HAP-1 (cell line): ENCODE measurements around the gene PRRT3.

Experiments used
- DNase-seq, 2 experiments: peaks; one replicate each; pipeline ENCODE4 v3.0.0-alpha.2; 2016 to 2020; ENCODE audit warnings: low spot score in 2 of 2
- H3K27me3 ChIP-seq: fragments of 250-450 bp; sonication (Bioruptor Pico); 2 replicates; pipeline ENCODE4 v1.5.1; 2020; ENCODE audit warnings: low read depth, mild to moderate bottlenecking, moderate library complexity
- H3K36me3 ChIP-seq: fragments of 250-450 bp; sonication (Bioruptor Pico); replicated peaks from 2 replicates; pipeline ENCODE4 v1.5.1; 2020; ENCODE audit warnings: mild to moderate bottlenecking
- H3K4me1 ChIP-seq: fragments of 250-450 bp; sonication (Bioruptor Pico); 2 replicates; pipeline ENCODE4 v1.5.1; 2020; ENCODE audit warnings: mild to moderate bottlenecking
- H3K4me3 ChIP-seq: fragments of 250-450 bp; sonication (Bioruptor Pico); 2 replicates; pipeline ENCODE4 v1.5.1; 2020; ENCODE audit warnings: mild to moderate bottlenecking, moderate library complexity
- H3K9me3 ChIP-seq: fragments of 250-450 bp; sonication (Bioruptor Pico); 2 replicates; pipeline ENCODE4 v1.5.1; 2020; ENCODE audit warnings: mild to moderate bottlenecking, moderate library complexity
- in situ Hi-C: fragments of 300-500 bp; cut with MboI; formaldehyde crosslinking; loops from 3 replicates; pipeline ENCODE4 v1.14.3; 2020; ENCODE audit warnings: low sequenced_read_pairs, inconsistent platforms, mixed read lengths

Gene PRRT3

DNA sequence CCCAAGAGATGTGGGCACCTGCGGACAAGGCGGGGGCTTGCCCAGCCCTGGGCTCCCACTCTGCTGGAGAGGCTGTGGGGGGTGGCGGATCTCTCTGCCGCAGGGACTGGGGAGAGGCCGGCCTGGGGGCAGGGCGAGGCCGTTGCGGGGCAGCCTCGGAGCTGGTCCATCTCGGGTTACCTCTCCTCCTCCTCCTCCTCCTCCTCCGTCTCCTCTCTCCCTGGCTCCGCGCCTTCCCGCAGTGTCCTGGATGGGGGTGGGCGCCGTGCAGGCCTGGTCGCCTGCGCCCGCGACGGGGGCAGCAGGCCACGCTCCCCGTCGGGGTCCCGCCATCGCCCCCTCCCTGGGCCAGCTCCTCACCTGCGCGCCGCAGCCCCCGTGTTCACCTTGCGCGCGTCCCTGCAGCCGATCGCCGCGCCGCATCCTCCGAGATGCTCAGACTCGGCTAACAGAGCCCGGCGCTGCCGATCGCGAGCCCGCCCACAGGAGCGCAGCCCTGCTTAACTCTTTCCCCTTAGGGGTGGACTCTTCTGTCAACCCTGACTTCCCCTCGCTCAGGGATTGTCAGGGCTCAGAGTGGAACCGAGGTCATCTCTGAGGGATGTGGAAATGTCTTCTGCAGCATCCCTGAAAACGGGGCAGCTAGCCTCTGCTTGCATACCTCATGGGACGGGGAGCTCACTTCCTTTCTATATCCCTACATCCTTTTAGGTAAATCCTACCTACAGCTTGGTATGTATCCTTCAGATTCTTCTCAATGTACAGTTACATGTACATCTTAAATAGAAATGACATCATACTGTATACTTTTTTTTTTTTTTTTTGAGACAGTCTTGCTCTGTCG, at the start of gene PRRT3:
Gene PRRT3, minus strand, starts transcription at position 447 of the 844 bp plus-strand sequence. CDS start 2,293 bp downstream, outside the sequence.
- no peaks in the 10 kb centered on the region for H3K27me3 ChIP-seq
- in situ Hi-C loops: no loop called here
- no peaks in the 10 kb centered on the region for H3K9me3 ChIP-seq
- peaks cover 11% of the 10 kb centered on the region for H3K4me1 ChIP-seq
- peak within 1 kb of the TSS; percentile 43 for H3K4me3 ChIP-seq
- no peaks in the 10 kb centered on the region for H3K36me3 ChIP-seq
- peak; percentile 46 to 73 for DNase-seq

DNA sequence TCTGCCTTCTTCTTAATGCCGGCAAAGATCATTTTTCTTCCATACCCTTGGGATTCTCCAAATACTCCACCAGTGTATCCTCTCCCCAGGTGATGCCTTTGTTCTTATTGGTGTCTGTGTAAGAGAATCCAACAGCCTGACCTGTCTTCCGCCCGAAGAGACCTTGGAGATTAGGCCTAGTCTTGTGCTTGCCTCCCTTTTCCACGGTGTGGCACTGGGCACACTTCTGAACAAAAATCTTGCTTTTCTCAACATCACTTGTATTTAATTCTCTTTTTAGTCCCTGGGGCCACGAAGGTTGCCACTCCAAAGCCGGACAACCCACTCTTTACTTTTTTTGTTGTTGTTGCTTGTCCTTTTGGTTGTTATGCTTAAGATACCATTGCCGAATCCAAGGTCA, 48.5 kb upstream of the PRRT3 start:
- Histone ChIP-seq H3K9me3 (no peaks in the 10 kb centered on the region), H3K4me1 (no peaks in the 10 kb centered on the region), H3K4me3 (no peak overlapping the region), H3K36me3 (peaks cover 46% of the 10 kb centered on the region), H3K27me3 (no peaks in the 10 kb centered on the region)
- no peak for DNase-seq
- in situ Hi-C loops: no loop called here

DNA sequence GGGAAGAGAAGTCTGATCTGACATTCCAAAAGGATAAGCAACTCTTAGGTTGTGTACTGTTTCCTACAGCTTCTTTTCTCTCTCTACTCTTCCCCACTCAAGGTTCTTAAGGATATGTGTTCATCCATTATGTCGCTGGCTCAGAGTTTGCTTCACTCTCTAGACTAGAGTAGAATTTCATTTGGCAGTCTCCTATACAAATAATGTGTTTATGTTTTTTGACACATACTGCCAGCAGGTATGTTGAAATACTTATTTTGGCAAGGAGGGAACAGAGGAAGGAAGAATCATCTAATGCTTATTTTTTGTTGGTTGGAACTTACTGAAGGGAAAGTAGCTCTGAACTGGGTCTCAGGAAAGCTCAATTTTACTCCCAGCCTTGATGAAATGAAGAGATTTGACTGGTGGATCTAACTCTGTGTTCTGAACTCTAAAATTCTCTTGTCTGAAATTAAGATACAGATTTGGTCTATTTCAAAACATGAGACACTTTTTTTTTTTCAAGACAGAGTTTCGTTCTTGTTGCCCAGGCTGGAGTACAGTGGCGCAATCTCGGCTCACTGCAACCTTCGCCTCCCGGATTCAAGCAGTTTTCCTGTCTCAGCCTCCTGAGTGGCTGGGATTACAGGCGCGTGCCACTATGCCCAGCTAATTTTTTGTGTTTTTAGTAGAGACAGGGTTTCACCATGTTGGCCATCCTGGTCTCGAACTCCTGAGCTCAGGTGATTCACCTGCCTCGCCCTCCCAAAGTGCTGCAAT, 42.1 kb upstream of the PRRT3 start:
- H3K36me3 ChIP-seq: peaks cover 35% of the 10 kb centered on the region
- H3K4me3 ChIP-seq: no peak overlapping the region
- in situ Hi-C loops: loop anchor here (10.0 kb wide), 1 partner anchor 1881 kb away; no protein-coding TSS in a partner anchor
- no peak for DNase-seq
- no peaks in the 10 kb centered on the region for H3K4me1 ChIP-seq
- no peaks in the 10 kb centered on the region for H3K9me3 ChIP-seq
- H3K27me3 ChIP-seq: no peaks in the 10 kb centered on the region

DNA sequence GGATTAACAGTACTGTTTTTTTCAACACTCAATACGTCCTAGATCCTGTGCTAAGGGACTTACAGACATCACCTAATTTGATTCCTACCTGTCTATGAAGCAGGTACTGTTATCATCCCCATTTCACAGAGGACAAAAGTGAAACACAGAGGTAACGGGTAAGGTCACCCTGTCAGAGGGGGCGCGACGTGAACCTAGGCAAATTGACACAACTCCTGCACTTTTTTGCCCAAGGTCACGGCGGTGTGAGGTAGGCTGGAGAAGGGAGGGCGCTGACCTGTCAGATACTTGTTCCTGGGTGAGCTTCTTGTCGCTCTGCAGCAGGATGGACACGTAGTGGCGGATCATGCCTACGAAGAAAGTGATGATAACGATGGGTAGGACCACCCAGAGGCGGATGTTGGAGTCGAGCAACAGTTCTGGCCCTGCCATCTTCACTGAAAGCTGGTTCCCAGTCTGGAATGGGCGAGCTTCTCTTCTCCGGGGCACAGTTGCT, 34.1 kb upstream of the PRRT3 start:
- Histone ChIP-seq H3K4me1 (0 out of 2 replicates have a peak, but pooled peaks cover 3% of the 10 kb centered on the region), H3K4me3 (peak overlapping the region; percentile 97), H3K36me3 (peaks cover 11% of the 10 kb centered on the region), H3K9me3 (no peaks in the 10 kb centered on the region), H3K27me3 (no peaks in the 10 kb centered on the region)
- in situ Hi-C loops: no loop called here
- DNase-seq: no peak

DNA sequence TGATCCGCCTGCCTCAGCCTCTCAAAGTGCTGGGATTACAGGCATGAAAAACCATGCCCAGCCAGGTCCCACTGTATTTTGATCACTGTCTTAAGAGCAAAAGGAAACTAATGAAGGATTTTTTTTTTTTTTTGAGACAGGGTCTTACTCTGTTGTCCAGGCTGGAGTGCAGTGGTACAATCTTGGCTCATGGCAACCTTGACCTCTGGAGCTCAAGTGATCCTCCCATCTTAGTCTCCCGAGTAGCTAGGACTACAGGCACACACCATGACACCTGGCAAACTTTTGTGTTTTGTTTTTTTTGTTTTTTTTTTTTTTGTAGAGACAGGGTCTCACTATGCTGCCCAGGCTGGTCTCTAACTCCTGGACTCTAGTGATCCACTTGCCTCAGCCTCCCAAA, 28.0 kb upstream of the PRRT3 start:
- H3K4me3 ChIP-seq: no peak overlapping the region
- no peaks in the 10 kb centered on the region for H3K9me3 ChIP-seq

DNA sequence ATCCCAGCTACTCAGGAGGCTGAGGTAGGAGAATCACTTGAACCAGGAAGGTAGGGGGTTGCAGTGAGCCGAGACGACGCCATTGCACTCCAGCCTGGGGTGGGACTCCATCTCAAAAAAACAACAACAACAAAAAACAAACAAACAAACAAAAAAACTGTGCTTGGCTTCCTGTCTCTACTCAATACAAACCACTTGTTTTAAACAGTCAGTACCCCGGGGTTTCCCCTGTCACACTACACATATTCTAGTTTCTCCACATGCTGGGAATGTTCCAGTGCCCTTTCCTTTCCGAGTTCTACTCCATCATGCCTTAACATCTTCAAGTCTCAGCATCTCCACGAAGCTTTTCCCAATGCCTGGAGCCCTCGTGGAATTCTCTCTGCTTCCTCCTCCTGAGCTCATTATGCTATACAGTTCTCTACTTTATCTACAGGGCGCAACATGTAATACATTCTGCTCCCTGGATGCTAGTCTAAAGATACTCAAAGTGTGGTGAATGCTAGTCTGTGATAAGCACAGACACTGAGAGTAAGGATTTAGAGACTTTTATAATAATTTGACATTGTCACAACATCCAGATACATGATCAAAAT, 26.6 kb upstream of the PRRT3 start:
- H3K27me3 ChIP-seq: no peaks in the 10 kb centered on the region
- no peaks in the 10 kb centered on the region for H3K4me1 ChIP-seq
- in situ Hi-C loops: no loop called here
- H3K36me3 ChIP-seq: peaks cover 17% of the 10 kb centered on the region
- DNase-seq: no peak
- no peak overlapping the region for H3K4me3 ChIP-seq
- H3K9me3 ChIP-seq: no peaks in the 10 kb centered on the region

More for the DNA sequence above, 28.0 kb upstream of the PRRT3 start:
- in situ Hi-C loops: no loop called here
- Histone ChIP-seq H3K36me3 (peaks cover 12% of the 10 kb centered on the region), H3K27me3 (no peaks in the 10 kb centered on the region), H3K4me1 (no peaks in the 10 kb centered on the region)
- DNase-seq: no peak

DNA sequence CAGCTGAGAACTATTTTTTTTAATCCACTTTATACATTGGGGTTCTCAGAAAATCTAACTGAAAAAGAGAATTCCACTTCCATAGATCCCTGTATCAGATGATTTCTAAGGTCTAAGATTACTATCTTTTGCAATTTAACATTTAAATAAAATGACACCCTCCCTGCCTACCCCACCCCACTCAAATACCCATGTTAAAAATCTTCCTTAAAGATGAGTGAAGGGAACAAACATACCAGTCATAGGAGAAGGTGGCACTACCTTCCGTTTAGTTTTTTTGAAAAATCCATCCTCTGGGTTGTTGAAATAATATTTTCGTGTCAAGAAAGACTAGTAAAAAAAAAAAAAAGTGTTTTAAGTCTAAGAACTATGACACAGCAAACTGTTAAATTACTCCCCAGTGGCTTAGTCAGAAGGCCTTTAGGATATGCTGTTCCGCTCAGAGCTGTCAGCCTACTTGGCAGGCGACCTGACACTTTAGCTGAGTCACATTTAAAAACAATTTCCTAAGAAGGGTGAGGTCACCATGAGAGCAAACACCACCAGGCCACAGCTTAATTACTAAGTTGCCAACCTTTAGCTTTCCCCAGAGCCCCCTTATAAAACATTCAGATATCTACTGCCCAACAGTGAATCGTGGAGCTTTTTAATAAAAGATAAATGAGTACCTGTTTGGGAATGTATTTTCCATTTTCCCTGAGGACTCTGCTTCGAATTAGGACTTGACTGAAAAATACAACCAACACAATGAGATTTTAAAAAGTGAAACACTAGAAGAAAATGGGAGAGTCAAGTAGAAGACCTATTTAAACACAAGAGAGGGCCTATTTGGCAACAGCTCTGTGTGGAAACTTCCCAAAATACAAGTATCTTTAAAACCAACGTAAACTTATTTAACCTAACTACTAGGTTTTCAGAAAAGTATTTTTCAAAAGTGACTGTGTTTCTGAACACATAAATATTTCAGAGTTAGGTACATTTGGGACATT, 24.8 kb upstream of the PRRT3 start:
- no peaks in the 10 kb centered on the region for H3K4me1 ChIP-seq
- in situ Hi-C loops: no loop called here
- H3K4me3 ChIP-seq: no peak overlapping the region
- H3K9me3 ChIP-seq: no peaks in the 10 kb centered on the region
- H3K27me3 ChIP-seq: no peaks in the 10 kb centered on the region
- H3K36me3 ChIP-seq: peaks cover 25% of the 10 kb centered on the region
- no peak for DNase-seq

DNA sequence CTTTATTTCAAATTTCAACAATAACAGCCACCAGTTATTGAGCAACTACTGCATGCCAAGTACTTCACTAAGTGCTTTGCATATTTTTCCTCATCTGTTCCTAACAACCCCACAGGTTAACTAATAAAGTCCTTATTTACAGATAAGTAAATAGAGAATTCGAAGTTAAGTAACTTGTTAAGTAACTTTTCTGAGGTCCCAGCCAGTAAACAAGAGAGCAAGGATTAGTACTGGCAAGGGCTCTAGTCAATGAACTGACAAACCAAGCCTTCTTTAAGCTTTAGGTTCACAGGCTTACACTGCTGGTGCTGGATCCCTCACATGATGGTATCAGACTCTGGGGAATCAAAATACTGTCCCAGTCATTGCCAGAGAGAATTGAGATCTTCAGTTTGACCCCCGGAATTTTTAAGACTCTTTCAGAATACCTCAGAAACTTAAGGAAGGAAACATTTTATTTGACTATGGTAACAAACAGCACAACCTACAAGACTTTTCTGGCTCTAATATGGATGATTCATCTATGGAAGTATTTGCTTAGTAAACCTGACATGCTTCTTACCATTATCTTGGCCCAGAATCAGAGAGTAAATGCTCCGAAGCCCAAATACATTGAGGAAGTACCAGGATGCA, 17.9 kb upstream of the PRRT3 start:
- DNase-seq: no peak
- in situ Hi-C loops: no loop called here
- H3K4me1 ChIP-seq: no peaks in the 10 kb centered on the region
- H3K4me3 ChIP-seq: no peak overlapping the region
- no peaks in the 10 kb centered on the region for H3K27me3 ChIP-seq
- H3K36me3 ChIP-seq: peaks cover 50% of the 10 kb centered on the region
- H3K9me3 ChIP-seq: no peaks in the 10 kb centered on the region

DNA sequence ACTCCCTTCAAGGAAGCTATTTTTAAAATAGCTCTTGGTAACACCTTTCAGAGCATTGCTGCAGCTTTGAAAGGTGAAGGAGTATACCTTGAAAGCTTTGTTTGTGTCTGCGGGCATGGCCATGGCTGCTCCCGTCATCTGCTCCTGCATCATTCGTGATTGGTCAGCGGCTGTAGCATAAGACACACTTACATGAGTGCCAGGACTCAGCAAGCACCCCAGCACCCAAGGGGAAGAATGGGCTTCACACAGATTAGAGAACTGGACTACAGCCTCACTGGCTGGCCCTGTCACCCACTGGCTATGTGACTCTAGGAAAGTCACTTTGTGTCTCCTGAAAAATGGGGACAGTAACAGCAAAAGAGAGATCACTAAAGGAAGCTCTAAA, 17.4 kb upstream of the PRRT3 start:
- Histone ChIP-seq H3K4me1 (no peaks in the 10 kb centered on the region), H3K36me3 (peaks cover 50% of the 10 kb centered on the region)
- in situ Hi-C loops: no loop called here

DNA sequence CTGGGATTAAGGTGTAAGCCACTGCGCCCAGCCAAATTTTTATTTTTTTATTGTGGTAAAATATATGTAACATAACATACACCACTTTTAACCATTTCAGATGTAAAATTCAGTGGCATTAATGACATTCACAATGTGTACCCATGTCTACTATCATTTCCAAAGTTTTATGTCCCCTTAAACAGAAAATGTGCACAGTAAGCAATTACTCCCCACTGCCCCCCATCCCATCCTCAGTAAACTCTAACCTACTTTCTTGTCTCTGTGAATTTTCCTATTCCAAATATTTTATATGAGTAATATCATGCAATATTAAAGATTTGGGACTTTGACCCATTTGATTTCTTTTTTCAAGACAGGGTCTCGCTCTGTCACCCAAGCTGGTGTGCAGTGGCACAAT, 14.6 kb upstream of the PRRT3 start:
- no peaks in the 10 kb centered on the region for H3K9me3 ChIP-seq
- in situ Hi-C loops: no loop called here
- H3K4me3 ChIP-seq: no peak overlapping the region
- H3K27me3 ChIP-seq: no peaks in the 10 kb centered on the region
- DNase-seq: no peak
- H3K4me1 ChIP-seq: no peaks in the 10 kb centered on the region
- peaks cover 36% of the 10 kb centered on the region for H3K36me3 ChIP-seq

More for the DNA sequence above, 17.4 kb upstream of the PRRT3 start:
- Histone ChIP-seq H3K4me3 (no peak overlapping the region), H3K27me3 (no peaks in the 10 kb centered on the region), H3K9me3 (no peaks in the 10 kb centered on the region)
- no peak for DNase-seq

DNA sequence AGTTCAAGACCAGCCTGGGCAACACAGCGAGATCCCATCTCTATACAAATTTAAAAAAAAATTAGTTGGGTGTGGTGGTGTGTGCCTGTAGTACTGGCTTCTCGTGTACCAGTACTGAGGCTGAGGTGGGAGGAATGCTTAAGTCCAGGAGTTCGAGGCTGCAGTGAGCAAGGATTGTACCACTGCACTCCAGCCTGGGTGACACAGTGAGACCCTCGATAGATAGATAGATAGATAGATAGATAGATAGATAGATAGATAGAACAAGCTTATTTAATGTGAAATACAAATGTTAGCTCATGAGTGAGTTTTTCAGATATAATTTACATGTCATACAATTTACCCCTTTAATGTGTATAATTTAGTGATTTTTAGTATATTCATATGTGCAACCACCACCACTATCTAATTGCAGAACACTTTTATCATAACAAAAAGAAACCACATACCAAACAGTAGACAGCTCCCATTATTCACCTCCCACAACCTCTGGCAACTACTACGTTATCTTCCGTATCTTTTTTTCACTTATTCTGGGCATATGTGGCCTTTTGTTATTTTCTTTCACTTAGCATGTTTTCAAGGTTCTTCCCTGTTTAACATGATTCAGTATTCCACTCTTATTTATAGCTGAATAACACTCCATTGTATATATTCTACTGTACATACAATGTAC, 13.1 kb upstream of the PRRT3 start:
- Histone ChIP-seq H3K4me3 (no peak overlapping the region), H3K36me3 (peaks cover 23% of the 10 kb centered on the region)

DNA sequence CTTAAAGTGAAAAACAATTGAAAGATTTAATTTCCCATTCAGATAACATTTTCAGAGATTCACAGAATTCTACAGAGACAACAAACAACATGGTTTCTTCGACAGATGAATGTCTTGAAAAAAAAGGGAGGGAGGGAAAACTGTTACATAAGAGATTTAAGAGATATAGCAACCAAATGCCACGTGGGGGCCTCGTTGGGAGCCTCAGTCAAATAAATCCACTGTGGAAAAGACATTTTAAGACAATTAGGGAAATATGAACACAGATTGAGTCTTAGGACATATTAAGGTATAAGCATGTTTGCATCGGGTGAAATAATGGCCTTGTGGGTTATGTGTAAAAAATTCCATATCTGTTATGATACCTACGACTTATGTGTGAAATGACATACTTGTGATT, 5.0 kb upstream of the PRRT3 start:
- no peak for DNase-seq
- no peak overlapping the region for H3K4me3 ChIP-seq
- in situ Hi-C loops: no loop called here
- peaks cover 11% of the 10 kb centered on the region for H3K4me1 ChIP-seq
- H3K9me3 ChIP-seq: no peaks in the 10 kb centered on the region
- no peaks in the 10 kb centered on the region for H3K27me3 ChIP-seq
- no peaks in the 10 kb centered on the region for H3K36me3 ChIP-seq

More for the DNA sequence above, 13.1 kb upstream of the PRRT3 start:
- Histone ChIP-seq H3K9me3 (no peaks in the 10 kb centered on the region), H3K27me3 (no peaks in the 10 kb centered on the region), H3K4me1 (no peaks in the 10 kb centered on the region)
- in situ Hi-C loops: no loop called here
- DNase-seq: no peak
